22Rv1 (cell line): ENCODE data around the gene TMEM200A.

ENCODE experiments used
- CTCF ChIP-seq: fragments of 450-650 bp; IDR thresholded peaks from 2 replicates; pipeline ENCODE4 v1.5.1; 2017; ENCODE audit warnings: mild to moderate bottlenecking
- ZFX ChIP-seq: fragments of 450-650 bp; IDR thresholded peaks from 2 replicates; pipeline ENCODE4 v1.6.1; 2017; ENCODE audit warnings: antibody characterized with exemption, borderline replicate concordance

DNA sequence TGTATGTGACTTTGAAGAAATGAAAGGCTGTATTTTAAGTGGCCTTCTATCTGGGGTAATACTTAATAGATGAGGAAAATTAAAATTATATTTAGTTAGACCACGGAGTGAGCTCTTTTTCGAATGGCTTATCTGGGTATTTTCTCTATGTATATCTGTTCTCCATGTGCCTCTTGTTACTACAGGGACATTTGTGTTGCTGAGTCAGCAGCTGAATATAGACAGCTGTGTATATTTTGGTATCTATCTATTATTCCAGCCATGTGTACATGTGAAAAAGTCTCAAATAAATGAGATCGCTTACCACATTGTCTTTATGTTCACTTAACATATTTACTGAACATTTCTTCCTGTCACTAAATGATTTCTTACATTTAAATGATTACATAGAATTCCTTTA, 57.2 kb downstream of the TMEM200A start:
- TF ChIP-seq CTCF (no peak), ZFX (no peak)
